ENCODE results near the gene PRKACB. TPM values are rescaled to one million over a fixed set of nuclear protein-coding genes. Genes with fewer than 3 reads are reported as not detected.
"Not testable (repeated sequence)": the region's sequence is repeated elsewhere in the genome, so short reads cannot be mapped to it uniquely, and the experiment has no call there.

Gene PRKACB
- total RNA-seq, 3 donors from 2014 or later (not counting 1 experiment from before 2014, with no cell fraction given): 111 to 148 (median 140) TPM

DNA sequence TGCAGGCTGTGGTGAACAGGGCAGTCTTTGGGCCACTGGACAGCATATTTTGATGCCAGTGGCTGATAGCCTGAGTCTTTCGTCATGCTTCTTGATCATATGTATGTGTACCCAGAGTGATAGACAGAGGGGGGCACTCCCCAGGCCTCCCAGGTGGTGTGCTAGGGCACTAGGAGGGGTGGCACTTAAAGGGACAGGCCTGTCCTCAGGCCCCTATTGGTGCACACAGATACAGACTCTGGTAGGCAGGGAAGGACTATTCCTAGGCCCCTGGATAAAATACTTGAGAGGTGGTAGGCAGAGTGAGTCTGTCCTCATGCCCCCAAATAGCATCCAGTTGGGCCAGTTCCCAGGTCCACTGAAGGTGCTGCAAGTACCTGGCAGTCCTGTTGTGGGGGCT is 80.8 kb downstream of the PRKACB start:
- peaks cover 9% of the 10 kb centered on the region for H3K4me1 ChIP-seq (ENCODE audit: control insufficient read depth, insufficient read depth, low read length)
- H3K27ac Mint-ChIP-seq: peak overlapping the region in 1 of 2 donors; percentile 81
- H3K9me3 ChIP-seq (ENCODE audit: control insufficient read depth, insufficient read depth, low read length): no peaks in the 10 kb centered on the region
- no peaks in the 10 kb centered on the region for H3K27me3 Mint-ChIP-seq (ENCODE audit: low read depth in 2 of 2)
- WGBS (ENCODE audit: insufficient coverage): 91% methylated on average over 1 of the region's 1 CpG
- peaks cover 47 to 63% of the 10 kb centered on the region in 2 donors for H3K4me1 Mint-ChIP-seq
- H3K4me3 Mint-ChIP-seq: no peak overlapping the region
- TF ChIP-seq, protein P1, sequence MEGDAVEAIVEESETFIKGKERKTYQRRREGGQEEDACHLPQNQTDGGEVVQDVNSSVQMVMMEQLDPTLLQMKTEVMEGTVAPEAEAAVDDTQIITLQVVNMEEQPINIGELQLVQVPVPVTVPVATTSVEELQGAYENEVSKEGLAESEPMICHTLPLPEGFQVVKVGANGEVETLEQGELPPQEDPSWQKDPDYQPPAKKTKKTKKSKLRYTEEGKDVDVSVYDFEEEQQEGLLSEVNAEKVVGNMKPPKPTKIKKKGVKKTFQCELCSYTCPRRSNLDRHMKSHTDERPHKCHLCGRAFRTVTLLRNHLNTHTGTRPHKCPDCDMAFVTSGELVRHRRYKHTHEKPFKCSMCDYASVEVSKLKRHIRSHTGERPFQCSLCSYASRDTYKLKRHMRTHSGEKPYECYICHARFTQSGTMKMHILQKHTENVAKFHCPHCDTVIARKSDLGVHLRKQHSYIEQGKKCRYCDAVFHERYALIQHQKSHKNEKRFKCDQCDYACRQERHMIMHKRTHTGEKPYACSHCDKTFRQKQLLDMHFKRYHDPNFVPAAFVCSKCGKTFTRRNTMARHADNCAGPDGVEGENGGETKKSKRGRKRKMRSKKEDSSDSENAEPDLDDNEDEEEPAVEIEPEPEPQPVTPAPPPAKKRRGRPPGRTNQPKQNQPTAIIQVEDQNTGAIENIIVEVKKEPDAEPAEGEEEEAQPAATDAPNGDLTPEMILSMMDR (IDR thresholded peaks at IDR 0.05): no peak
- no peak overlapping the region for H3K27ac ChIP-seq (ENCODE audit: low read length)
- intact Hi-C loops (cut with micrococcal nuclease): no loop called here
- no peak for DNase-seq
- H3K9me3 Mint-ChIP-seq: peaks cover 2 to 8% of the 10 kb centered on the region in 2 donors
- H3K27me3 ChIP-seq (ENCODE audit: control insufficient read depth, insufficient read depth, low read length): no peaks in the 10 kb centered on the region
- peak in 1 of 3 donors; percentile 49 for ATAC-seq
- no peak overlapping the region for H3K4me3 ChIP-seq (ENCODE audit: low read length)
- peaks cover 18% of the 10 kb centered on the region for H3K36me3 ChIP-seq (ENCODE audit: control insufficient read depth, insufficient read depth, low read length)
- H3K36me3 Mint-ChIP-seq: peaks cover 17% of the 10 kb centered on the region

DNA sequence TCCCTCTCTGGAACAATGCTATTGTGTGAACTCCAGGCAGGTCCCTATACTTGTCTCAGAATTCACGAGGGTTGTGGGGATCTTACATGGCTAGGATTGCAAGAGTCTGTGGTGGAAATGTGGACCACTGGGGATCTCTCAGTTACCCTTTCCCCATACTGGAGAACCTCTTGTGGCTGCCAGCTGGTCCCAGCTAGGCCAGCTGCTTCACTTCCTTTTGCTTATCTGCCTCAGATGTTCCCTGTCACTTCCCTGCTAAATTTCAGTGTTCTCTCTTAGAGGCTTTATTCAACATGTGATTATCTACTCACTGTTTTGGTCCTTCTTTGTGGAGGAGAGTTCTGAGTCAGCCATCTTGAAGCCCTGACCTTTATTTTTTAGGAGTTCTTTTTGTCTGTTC is 81.6 kb downstream of the PRKACB start:
- ATAC-seq (peak in 1 of 3 donors; percentile 24), DNase-seq (no peak)
- WGBS (ENCODE audit: insufficient coverage): 100% methylated on average over 1 of the region's 1 CpG
- peaks cover 2 to 8% of the 10 kb centered on the region in 2 donors for H3K9me3 Mint-ChIP-seq
- Histone ChIP-seq H3K27me3 (ENCODE audit: control insufficient read depth, insufficient read depth, low read length) (no peaks in the 10 kb centered on the region), H3K9me3 (ENCODE audit: control insufficient read depth, insufficient read depth, low read length) (no peaks in the 10 kb centered on the region), H3K36me3 (ENCODE audit: control insufficient read depth, insufficient read depth, low read length) (peaks cover 18% of the 10 kb centered on the region), H3K4me3 (ENCODE audit: low read length) (no peak overlapping the region), H3K27ac (ENCODE audit: low read length) (no peak overlapping the region), H3K4me1 (ENCODE audit: control insufficient read depth, insufficient read depth, low read length) (peaks cover 9% of the 10 kb centered on the region)
- no peak overlapping the region for H3K4me3 Mint-ChIP-seq
- TF ChIP-seq, protein P1 (IDR thresholded peaks at IDR 0.05): no peak
- intact Hi-C loops (cut with micrococcal nuclease): no loop called here
- no peaks in the 10 kb centered on the region for H3K27me3 Mint-ChIP-seq (ENCODE audit: low read depth in 2 of 2)
- peak overlapping the region; percentile 81 to 82 for H3K27ac Mint-ChIP-seq
- peaks cover 43 to 57% of the 10 kb centered on the region in 2 donors for H3K4me1 Mint-ChIP-seq
- peaks cover 17% of the 10 kb centered on the region for H3K36me3 Mint-ChIP-seq

DNA sequence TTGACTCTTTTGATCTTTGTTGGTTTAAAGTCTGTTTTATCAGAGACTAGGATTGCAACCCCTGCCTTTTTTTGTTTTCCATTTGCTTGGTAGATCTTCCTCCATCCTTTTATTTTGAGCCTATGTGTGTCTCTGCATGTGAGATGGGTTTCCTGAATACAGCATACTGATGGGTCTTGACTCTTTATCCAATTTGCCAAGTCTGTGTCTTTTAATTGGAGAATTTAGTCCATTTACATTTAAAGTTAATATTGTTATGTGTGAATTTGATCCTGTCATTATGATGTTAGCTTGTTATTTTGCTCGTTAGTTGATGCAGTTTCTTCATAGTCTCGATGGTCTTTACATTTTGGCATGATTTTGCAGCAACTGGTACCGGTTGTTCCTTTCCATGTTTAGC is 88.6 kb downstream of the PRKACB start:
- not testable (repeated sequence) for H3K4me3 Mint-ChIP-seq, H3K9me3 Mint-ChIP-seq
- H3K27ac Mint-ChIP-seq: peak overlapping the region in 1 of 2 donors; percentile 18

DNA sequence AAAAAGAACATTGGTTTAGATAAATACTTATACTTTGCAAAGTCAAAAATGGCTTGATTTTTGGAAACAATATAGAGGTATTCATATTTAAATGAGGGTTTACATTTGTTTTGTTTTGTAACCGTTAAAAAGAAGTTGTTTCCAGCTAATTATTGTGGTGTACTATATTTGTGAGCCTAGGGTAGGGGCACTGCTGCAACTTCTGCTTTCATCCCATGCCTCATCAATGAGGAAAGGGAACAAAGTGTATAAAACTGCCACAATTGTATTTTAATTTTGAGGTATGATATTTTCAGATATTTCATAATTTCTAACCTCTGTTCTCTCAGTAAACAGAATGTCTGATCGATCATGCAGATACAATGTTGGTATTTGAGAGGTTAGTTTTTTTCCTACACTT is 92.2 kb downstream of the PRKACB start:
- H3K27ac Mint-ChIP-seq: no peak overlapping the region
- Histone ChIP-seq H3K36me3 (ENCODE audit: control insufficient read depth, insufficient read depth, low read length) (peaks cover 40% of the 10 kb centered on the region), H3K4me1 (ENCODE audit: control insufficient read depth, insufficient read depth, low read length) (no peaks in the 10 kb centered on the region), H3K27me3 (ENCODE audit: control insufficient read depth, insufficient read depth, low read length) (no peaks in the 10 kb centered on the region), H3K9me3 (ENCODE audit: control insufficient read depth, insufficient read depth, low read length) (no peaks in the 10 kb centered on the region), H3K27ac (ENCODE audit: low read length) (no peak overlapping the region), H3K4me3 (ENCODE audit: low read length) (no peak overlapping the region)
- H3K9me3 Mint-ChIP-seq: peaks cover 2 to 3% of the 10 kb centered on the region in 2 donors
- ATAC-seq (no peak), DNase-seq (no peak)
- H3K36me3 Mint-ChIP-seq: peaks cover 24% of the 10 kb centered on the region
- H3K27me3 Mint-ChIP-seq (ENCODE audit: low read depth in 2 of 2): no peaks in the 10 kb centered on the region
- H3K4me1 Mint-ChIP-seq: peaks cover 15 to 24% of the 10 kb centered on the region in 2 donors
- TF ChIP-seq, protein P1 (IDR thresholded peaks at IDR 0.05): no peak
- WGBS (ENCODE audit: insufficient coverage): 46% methylated on average over 1 of the region's 2 CpGs
- no peak overlapping the region for H3K4me3 Mint-ChIP-seq
- intact Hi-C loops (cut with micrococcal nuclease): no loop called here

More for the DNA sequence above, 88.6 kb downstream of the PRKACB start:
- peaks cover 25% of the 10 kb centered on the region for H3K36me3 ChIP-seq (ENCODE audit: control insufficient read depth, insufficient read depth, low read length)
- H3K4me3 ChIP-seq (ENCODE audit: low read length); DNase-seq; H3K27ac ChIP-seq (ENCODE audit: low read length); H3K4me1 Mint-ChIP-seq; H3K27me3 Mint-ChIP-seq (ENCODE audit: low read depth in 2 of 2); intact Hi-C loops (cut with micrococcal nuclease); H3K9me3 ChIP-seq (ENCODE audit: control insufficient read depth, insufficient read depth, low read length); ATAC-seq; H3K4me1 ChIP-seq (ENCODE audit: control insufficient read depth, insufficient read depth, low read length); H3K27me3 ChIP-seq (ENCODE audit: control insufficient read depth, insufficient read depth, low read length): not testable (repeated sequence)
- peaks cover 15% of the 10 kb centered on the region for H3K36me3 Mint-ChIP-seq
- 100% methylated on average over 1 of the region's 3 CpGs for WGBS (ENCODE audit: insufficient coverage)
